K562 (cell line): Measurements from ENCODE around the gene SMARCA4. TPM values are rescaled to one million over a fixed set of nuclear protein-coding genes. Genes with fewer than 3 reads are reported as not detected.

Experiments used
- BCLAF1 ChIP-seq, 2 experiments: fragments of 450-650 bp in 1 of 2; IDR thresholded peaks; 2 replicates each; pipeline ENCODE4 v1.6.1; 2011 to 2017; ENCODE audit warnings: low read depth in 2 of 2, antibody characterized with exemption in 1 of 2, borderline replicate concordance in 1 of 2, low read length in 1 of 2, mild to moderate bottlenecking in 1 of 2, mixed read lengths in 1 of 2; ENCODE audit not compliant: control insufficient read depth in 1 of 2
- E2F4 ChIP-seq: sonication (generic); formaldehyde crosslinking; IDR thresholded peaks from 2 replicates; pipeline ENCODE4 v1.8.0; 2022; ENCODE audit warnings: mild to moderate bottlenecking, low read depth, missing genetic modification reagents
- HMGXB4 ChIP-seq: sonication (generic); formaldehyde crosslinking; IDR thresholded peaks from 2 replicates; pipeline ENCODE4 v1.8.1; 2023; ENCODE audit warnings: mild to moderate bottlenecking, missing genetic modification reagents
- MCM3 ChIP-seq: fragments of 450-650 bp; IDR thresholded peaks from 2 replicates; pipeline ENCODE4 v1.6.1; 2016
- POLR2B ChIP-seq: fragments of 450-650 bp; IDR thresholded peaks from 2 replicates; pipeline ENCODE4 v1.6.1; 2018; ENCODE audit warnings: low read depth; ENCODE audit not compliant: partially characterized antibody
- RBFOX2 ChIP-seq: fragments of 200-400 bp; formaldehyde crosslinking; IDR thresholded peaks from 2 replicates; pipeline ENCODE4 v1.6.1; 2017; ENCODE audit warnings: low read depth, mild to moderate bottlenecking, low read length, moderate library complexity
- RBM25 ChIP-seq: fragments of 200-400 bp; formaldehyde crosslinking; IDR thresholded peaks from 2 replicates; pipeline ENCODE4 v1.6.1; 2018; ENCODE audit warnings: low read length, low read depth, moderate library complexity; ENCODE audit not compliant: severe bottlenecking
- SIN3A ChIP-seq, 2 experiments: fragments of 150-350 bp in 1 of 2; IDR thresholded peaks; 2 replicates each; pipeline ENCODE4 v1.6.1; 2011 to 2016; ENCODE audit warnings: borderline replicate concordance in 2 of 2, low read depth in 2 of 2, low read length in 2 of 2, mild to moderate bottlenecking in 2 of 2, moderate library complexity in 2 of 2; ENCODE audit not compliant: control insufficient read depth in 1 of 2
- TARDBP ChIP-seq: fragments of 450-650 bp; IDR thresholded peaks from 2 replicates; pipeline ENCODE4 v1.6.1; 2016
- polyA plus RNA-seq, 8 experiments: library from polyadenylated mRNA; depleted of rRNA in 4 of 8; stranded (reverse) in 5 of 8; unstranded in 3 of 8; fragments of >200 nt; fragmentation: Nextera tagmentation in 2 of 8; fragmentation: Illumina TruSeq in 1 of 8; extraction: Ambion mirVana in 2 of 8; extraction: Trizol in 1 of 8; gene quantifications; 2 replicates each; pipeline versions ENCODE4 v1.2.1 to v1.2.3, GENCODE V29; 2011 to 2014; ENCODE audit warnings: inconsistent platforms in 1 of 8, missing spikeins in 1 of 8
- total RNA-seq, 7 experiments: library from RNA; depleted of rRNA in 6 of 7; stranded (reverse); fragments of >200 nt in 6 of 7; fragmentation: Illumina TruSeq in 2 of 7; extraction: Trizol in 2 of 7; gene quantifications; 2 replicates each; pipeline versions ENCODE4 v1.2.1 to v1.2.3, GENCODE V29; 2011 to 2021; ENCODE audit warnings: low replicate concordance in 1 of 7

Gene SMARCA4
- total and polyA plus RNA-seq, 9 of the 15 experiments (the other 6 are each of a cell fraction or from before 2014, with no cell fraction given) = 19.3 to 207 (median 52.1) TPM

DNA sequence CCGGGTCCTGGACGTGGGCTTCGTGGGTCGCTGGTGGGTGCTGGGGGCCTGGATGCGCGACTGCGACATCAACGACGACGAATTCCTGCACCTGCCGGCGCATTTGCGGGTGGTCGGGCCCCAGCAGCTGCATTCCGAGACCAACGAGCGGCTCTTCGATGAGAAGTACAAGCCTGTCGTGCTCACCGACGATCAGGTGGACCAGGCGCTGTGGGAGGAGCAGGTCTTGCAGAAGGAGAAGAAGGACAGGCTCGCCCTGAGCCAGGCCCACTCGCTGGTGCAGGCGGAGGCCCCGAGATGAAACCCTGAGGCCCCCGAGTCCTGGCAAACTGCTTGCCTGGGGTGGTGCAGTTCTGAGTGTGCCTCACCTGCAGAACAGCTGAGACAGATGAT lies 31.4 kb upstream of the SMARCA4 start (continued):
- TF ChIP-seq HMGXB4 (CRISPR knock-in tag) = no peak
- TF ChIP-seq SIN3A (IDR thresholded peaks at IDR 0.05; ENCODE audit: borderline replicate concordance in 2 of 2, control insufficient read depth in 1 of 2, low read depth in 2 of 2, low read length in 2 of 2) = no peak
- no peak for TF ChIP-seq MCM3
- TF ChIP-seq POLR2B = no peak
- TF ChIP-seq BCLAF1 (IDR thresholded peaks at IDR 0.05; ENCODE audit: borderline replicate concordance in 1 of 2, control insufficient read depth in 1 of 2, low read depth in 2 of 2, low read length in 1 of 2) = no peak
- TF ChIP-seq RBFOX2 = no peak
- TF ChIP-seq TARDBP = no peak
- TF ChIP-seq RBM25 = no peak
- TF ChIP-seq E2F4 (CRISPR knock-in tag) = 0 out of 2 replicates have a peak, but pooled peaks have one; percentile 25
